Fibroblast of the conjunctiva (primary cell): ENCODE data around the gene CFAP410.
"Not testable (repeated sequence)": the region's sequence is repeated elsewhere in the genome, so short reads cannot be mapped to it uniquely, and the experiment has no call there.

Experiments used
- DNase-seq: peaks from one replicate; pipeline ENCODE4 v3.0.0-alpha.2; 2010; ENCODE audit warnings: low read depth

Gene CFAP410

GRCh38 chr21:44285138-44285992, 53.8 kb downstream of the CFAP410 start, which contains the start of gene AIRE:
Gene AIRE (plus strand): TSS chr21:44285876. CDS start chr21:44286007, 131 bp downstream.
- DNase-seq = no peak

GRCh38 chr21:44283948-44284347, 55.2 kb downstream of the CFAP410 start:
- DNase-seq = no peak

GRCh38 chr21:44283211-44283785, 55.9 kb downstream of the CFAP410 start:
- DNase-seq = not testable (repeated sequence)

- DNase-seq = no peak
Observed at GRCh38 chr21:44282370-44282769, 56.8 kb downstream of the CFAP410 start.

- DNase-seq = no peak
Observed at GRCh38 chr21:44281801-44282200, 57.4 kb downstream of the CFAP410 start.

- DNase-seq = no peak
Observed at GRCh38 chr21:44279354-44280260, 59.6 kb downstream of the CFAP410 start.
